Testis (tissue), 3 donors: ENCODE results near the gene FSIP1. TPM values are rescaled to one million over a fixed set of nuclear protein-coding genes. Genes with fewer than 3 reads are reported as not detected.
A peak's percentile ranks its signal among the peaks of the same experiment; 100 is the strongest.

Experiments used
- DNase-seq: peaks from one replicate; pipeline ENCODE4 v3.0.0-alpha.2; 2019
- H3K27ac ChIP-seq, 2 donors: fragments of 200-600 bp; sonication (generic); one replicate each; pipeline ENCODE4 v1.5.1; 2019
- H3K27me3 ChIP-seq: fragments of 200-600 bp; sonication (generic); one replicate; pipeline ENCODE4 v1.5.1; 2019
- H3K36me3 ChIP-seq: fragments of 200-600 bp; sonication (generic); one replicate; pipeline ENCODE4 v1.5.1; 2017; ENCODE audit warnings: low read depth; ENCODE audit errors: missing control alignments
- H3K4me1 ChIP-seq: fragments of 200-600 bp; sonication (generic); one replicate; pipeline ENCODE4 v1.5.1; 2019
- H3K4me3 ChIP-seq, 2 donors: fragments of 200-600 bp; sonication (generic); one replicate each; pipeline ENCODE4 v1.5.1; 2017 to 2019
- H3K9me3 ChIP-seq: fragments of 200-600 bp; sonication (generic); one replicate; pipeline ENCODE4 v1.5.1; 2017
- CTCF ChIP-seq, 3 experiments: fragments of 450-650 bp in 2 of 3; fragments of 200-600 bp in 1 of 3; sonication (generic) in 1 of 3; IDR thresholded peaks; one replicate each; pipeline ENCODE4 v1.5.1; 2016 to 2019; ENCODE audit warnings: antibody characterized with exemption in 3 of 3, mild to moderate bottlenecking in 2 of 3, moderate library complexity in 1 of 3
- POLR2A ChIP-seq: fragments of 450-650 bp; IDR thresholded peaks from one replicate; pipeline ENCODE4 v1.6.1; 2017; ENCODE audit warnings: antibody characterized with exemption, mild to moderate bottlenecking, moderate library complexity
- WGBS, 2 donors: methylation state at CpG; one replicate each; pipeline ENCODE4 v1.1.5; 2018; 5-methylcytosine and 5-hydroxymethylcytosine counted together
- intact Hi-C: fragments of 100-400 bp; cut with DNase I; formaldehyde crosslinking; loops from one replicate; pipeline ENCODE4 v1.15.1; 2023; ENCODE audit warnings: low total_unique reads
- polyA plus RNA-seq: library from polyadenylated mRNA; stranded (reverse); fragments of 350-450 nt; fragmentation: Illumina TruSeq; extraction: RNeasy Lipid Tissue Mini Kit (QIAGEN cat#74804); gene quantifications from one replicate; pipeline ENCODE4 v1.2.3, GENCODE V29; 2014; ENCODE audit warnings: low read depth, low replicate concordance; ENCODE audit not compliant: insufficient read depth
- total RNA-seq, 2 donors: library from RNA; depleted of rRNA; stranded (reverse); fragments of >200 nt; gene quantifications; one replicate each; pipeline ENCODE4 v1.2.3, GENCODE V29; 2016

FSIP1 gene
- total and polyA plus RNA-seq, 3 donors from 2014 or later, result 5.8 to 11.2 (median 8.2) TPM

- no peak for DNase-seq
- H3K4me3 ChIP-seq, result no peak overlapping the region
Measured at GRCh38 chr15:39692356-39693327, 90.0 kb downstream of the FSIP1 start.

GRCh38 chr15:39690881-39691634, 91.6 kb downstream of the FSIP1 start:
- no peaks in the 10 kb centered on the region for H3K4me1 ChIP-seq
- no peak for DNase-seq
- TF ChIP-seq POLR2A (no peak), CTCF (IDR thresholded peaks at IDR 0.05) (no peak)
- intact Hi-C loops, result no loop called here
- no peaks in the 10 kb centered on the region for H3K27me3 ChIP-seq
- WGBS, 2 donors, result 87% methylated on average over 6 of the region's 6 CpGs
- H3K27ac ChIP-seq, result no peak overlapping the region
- H3K4me3 ChIP-seq, result no peak overlapping the region
- H3K36me3 ChIP-seq, result no peaks in the 10 kb centered on the region
- no peaks in the 10 kb centered on the region for H3K9me3 ChIP-seq

More at GRCh38 chr15:39692356-39693327, 90.0 kb downstream of the FSIP1 start:
- H3K4me1 ChIP-seq, result no peaks in the 10 kb centered on the region
- no peak overlapping the region for H3K27ac ChIP-seq
- intact Hi-C loops, result no loop called here
- H3K27me3 ChIP-seq, result no peaks in the 10 kb centered on the region
- no peaks in the 10 kb centered on the region for H3K36me3 ChIP-seq
- no peaks in the 10 kb centered on the region for H3K9me3 ChIP-seq
- 54 to 59% methylated on average over 11 of the region's 11 CpGs for WGBS, 2 donors
- TF ChIP-seq POLR2A (no peak), CTCF (IDR thresholded peaks at IDR 0.05) (no peak)

GRCh38 chr15:39687965-39688364, 94.7 kb downstream of the FSIP1 start:
- Histone ChIP-seq H3K27ac (no peak overlapping the region), H3K4me3 (no peak overlapping the region), H3K27me3 (no peaks in the 10 kb centered on the region), H3K4me1 (no peaks in the 10 kb centered on the region), H3K9me3 (no peaks in the 10 kb centered on the region), H3K36me3 (no peaks in the 10 kb centered on the region)
- intact Hi-C loops, result loop anchor here (10.0 kb wide), 1 partner anchor 77 kb away; no protein-coding TSS in a partner anchor
- 93 to 100% methylated on average over 2 of the region's 2 CpGs for WGBS, 2 donors
- DNase-seq, result no peak
- no peak for TF ChIP-seq CTCF (IDR thresholded peaks at IDR 0.05)

GRCh38 chr15:39685999-39686613, 96.5 kb downstream of the FSIP1 start:
- TF ChIP-seq POLR2A (no peak), CTCF (IDR thresholded peaks at IDR 0.05) (peak; percentile 76 to 82 (median 77))
- Histone ChIP-seq H3K4me1 (no peaks in the 10 kb centered on the region), H3K27me3 (no peaks in the 10 kb centered on the region), H3K9me3 (no peaks in the 10 kb centered on the region), H3K27ac (no peak overlapping the region), H3K4me3 (no peak overlapping the region), H3K36me3 (no peaks in the 10 kb centered on the region)
- peak; percentile 63 for DNase-seq
- 40 to 44% methylated on average over 4 of the region's 4 CpGs for WGBS, 2 donors
- intact Hi-C loops, result loop anchor here (10.0 kb wide), 1 partner anchor 79 kb away; no protein-coding TSS in a partner anchor
